HG02884 (cell line): ENCODE data around the gene NFIA.

Experiments
- ATAC-seq: cut with Tn5 transposase; IDR thresholded peaks from one replicate; pipeline ENCODE4 v1.9.1; 2021; ENCODE audit warnings: mild to moderate bottlenecking, moderate library complexity; ENCODE audit not compliant: unreplicated experiment

Gene NFIA

GRCh38 chr1:61082311-61083012 lies at the start of gene NFIA:
TSS of gene NFIA (plus strand) at chr1:61082561.
- ATAC-seq = no peak

- no peak for ATAC-seq
These were observed 46.5 kb upstream of the NFIA start for GRCh38 chr1:61035880-61036279.

GRCh38 chr1:61042466-61043009 lies 39.8 kb upstream of the NFIA start:
- no peak for ATAC-seq

GRCh38 chr1:61043010-61043820 lies 39.1 kb upstream of the NFIA start:
- peak; percentile 83 for ATAC-seq

GRCh38 chr1:61046434-61046833 lies 35.9 kb upstream of the NFIA start:
- ATAC-seq = no peak

GRCh38 chr1:61047061-61047460 lies 35.3 kb upstream of the NFIA start:
- ATAC-seq = no peak

GRCh38 chr1:61049850-61050540 lies 32.4 kb upstream of the NFIA start:
- peak; percentile 68 for ATAC-seq

- ATAC-seq = no peak
These were observed 31.6 kb upstream of the NFIA start for GRCh38 chr1:61050541-61051442.

GRCh38 chr1:61051443-61051718 lies 31.0 kb upstream of the NFIA start:
- ATAC-seq = no peak

GRCh38 chr1:61051719-61052394 lies 30.5 kb upstream of the NFIA start:
- no peak for ATAC-seq

- no peak for ATAC-seq
These were observed 29.8 kb upstream of the NFIA start for GRCh38 chr1:61052395-61053225.

- no peak for ATAC-seq
These were observed 29.1 kb upstream of the NFIA start for GRCh38 chr1:61053226-61053711.

- no peak for ATAC-seq
These were observed 28.4 kb upstream of the NFIA start for GRCh38 chr1:61053712-61054600.

GRCh38 chr1:61054601-61054993 lies 27.8 kb upstream of the NFIA start:
- no peak for ATAC-seq

- no peak for ATAC-seq
These were observed 27.2 kb upstream of the NFIA start for GRCh38 chr1:61055110-61055614.

- no peak for ATAC-seq
These were observed 26.2 kb upstream of the NFIA start for GRCh38 chr1:61056196-61056572.

GRCh38 chr1:61056573-61057439 lies 25.6 kb upstream of the NFIA start:
- ATAC-seq = no peak
